Measurements from ENCODE around the gene DHRS7. TPM values are rescaled to one million over a fixed set of nuclear protein-coding genes. Genes with fewer than 3 reads are reported as not detected.
A peak's percentile ranks its signal among the peaks of the same experiment; 100 is the strongest.

Gene DHRS7
- total RNA-seq, 2 donors from 2014 or later: 82.1 to 87.1 TPM

DNA sequence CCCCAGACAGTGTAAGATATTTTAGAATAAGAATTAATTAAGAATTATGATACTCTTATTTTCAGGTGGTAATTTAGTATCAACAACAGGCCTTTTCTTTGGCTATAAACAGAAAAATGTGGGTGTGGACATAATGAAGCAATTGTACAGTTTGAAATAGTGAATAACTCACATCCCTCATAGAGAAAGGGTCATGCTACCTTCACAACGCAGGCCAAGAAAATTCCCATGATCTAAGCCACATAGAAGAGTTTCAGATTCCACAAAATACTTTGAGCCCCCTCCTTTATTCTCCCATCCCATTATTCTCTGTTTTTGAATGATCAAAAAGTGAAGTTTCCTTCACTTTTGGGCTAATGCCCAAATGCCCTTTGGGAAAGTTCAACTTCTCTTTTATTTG lies 23.5 kb upstream of the DHRS7 start:
- intact Hi-C loops (cut with DNase I): loop anchor here (10.0 kb wide), 2 partner anchors 484 to 554 kb away; no protein-coding TSS in a partner anchor
- no peak for DNase-seq
- no peaks in the 10 kb centered on the region for H3K27me3 ChIP-seq
- H3K4me1 ChIP-seq: no peaks in the 10 kb centered on the region
- H3K4me3 ChIP-seq: no peak overlapping the region
- H3K9me3 ChIP-seq: no peaks in the 10 kb centered on the region
- no peak overlapping the region for H3K27ac ChIP-seq
- TF ChIP-seq, protein P1, sequence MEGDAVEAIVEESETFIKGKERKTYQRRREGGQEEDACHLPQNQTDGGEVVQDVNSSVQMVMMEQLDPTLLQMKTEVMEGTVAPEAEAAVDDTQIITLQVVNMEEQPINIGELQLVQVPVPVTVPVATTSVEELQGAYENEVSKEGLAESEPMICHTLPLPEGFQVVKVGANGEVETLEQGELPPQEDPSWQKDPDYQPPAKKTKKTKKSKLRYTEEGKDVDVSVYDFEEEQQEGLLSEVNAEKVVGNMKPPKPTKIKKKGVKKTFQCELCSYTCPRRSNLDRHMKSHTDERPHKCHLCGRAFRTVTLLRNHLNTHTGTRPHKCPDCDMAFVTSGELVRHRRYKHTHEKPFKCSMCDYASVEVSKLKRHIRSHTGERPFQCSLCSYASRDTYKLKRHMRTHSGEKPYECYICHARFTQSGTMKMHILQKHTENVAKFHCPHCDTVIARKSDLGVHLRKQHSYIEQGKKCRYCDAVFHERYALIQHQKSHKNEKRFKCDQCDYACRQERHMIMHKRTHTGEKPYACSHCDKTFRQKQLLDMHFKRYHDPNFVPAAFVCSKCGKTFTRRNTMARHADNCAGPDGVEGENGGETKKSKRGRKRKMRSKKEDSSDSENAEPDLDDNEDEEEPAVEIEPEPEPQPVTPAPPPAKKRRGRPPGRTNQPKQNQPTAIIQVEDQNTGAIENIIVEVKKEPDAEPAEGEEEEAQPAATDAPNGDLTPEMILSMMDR (IDR thresholded peaks at IDR 0.05): no peak
- H3K36me3 ChIP-seq: no peaks in the 10 kb centered on the region
- no peak overlapping the region for H3K9ac ChIP-seq (ENCODE audit: low read depth in 2 of 2, low read length in 2 of 2)

DNA sequence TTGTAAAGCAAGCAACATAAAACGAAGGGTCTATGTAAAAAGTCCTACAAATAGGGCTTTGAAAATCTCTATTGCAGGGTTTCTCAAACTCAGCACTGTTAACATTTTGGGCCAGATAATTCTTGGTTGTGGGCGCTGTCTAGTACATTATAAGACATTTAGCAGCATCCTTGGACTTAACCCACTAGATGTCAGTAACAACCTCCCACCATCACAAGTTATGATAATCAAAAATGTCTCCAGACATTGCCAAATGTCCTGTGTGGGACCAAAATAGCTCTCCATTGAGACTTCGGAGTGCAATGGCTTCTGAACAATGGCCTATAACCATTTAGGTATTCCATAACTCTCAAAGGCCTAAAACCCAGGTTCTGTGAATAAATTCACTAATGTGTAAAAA lies 22.9 kb upstream of the DHRS7 start:
- no peak overlapping the region for H3K27ac ChIP-seq
- no peak for DNase-seq
- no peaks in the 10 kb centered on the region for H3K4me1 ChIP-seq
- intact Hi-C loops (cut with DNase I): loop anchor here (10.0 kb wide), 2 partner anchors 483 to 553 kb away; no protein-coding TSS in a partner anchor
- H3K36me3 ChIP-seq: no peaks in the 10 kb centered on the region
- no peaks in the 10 kb centered on the region for H3K9me3 ChIP-seq
- no peaks in the 10 kb centered on the region for H3K27me3 ChIP-seq
- H3K9ac ChIP-seq (ENCODE audit: low read depth in 2 of 2, low read length in 2 of 2): no peak overlapping the region
- TF ChIP-seq, protein P1 (IDR thresholded peaks at IDR 0.05): no peak
- H3K4me3 ChIP-seq: no peak overlapping the region

DNA sequence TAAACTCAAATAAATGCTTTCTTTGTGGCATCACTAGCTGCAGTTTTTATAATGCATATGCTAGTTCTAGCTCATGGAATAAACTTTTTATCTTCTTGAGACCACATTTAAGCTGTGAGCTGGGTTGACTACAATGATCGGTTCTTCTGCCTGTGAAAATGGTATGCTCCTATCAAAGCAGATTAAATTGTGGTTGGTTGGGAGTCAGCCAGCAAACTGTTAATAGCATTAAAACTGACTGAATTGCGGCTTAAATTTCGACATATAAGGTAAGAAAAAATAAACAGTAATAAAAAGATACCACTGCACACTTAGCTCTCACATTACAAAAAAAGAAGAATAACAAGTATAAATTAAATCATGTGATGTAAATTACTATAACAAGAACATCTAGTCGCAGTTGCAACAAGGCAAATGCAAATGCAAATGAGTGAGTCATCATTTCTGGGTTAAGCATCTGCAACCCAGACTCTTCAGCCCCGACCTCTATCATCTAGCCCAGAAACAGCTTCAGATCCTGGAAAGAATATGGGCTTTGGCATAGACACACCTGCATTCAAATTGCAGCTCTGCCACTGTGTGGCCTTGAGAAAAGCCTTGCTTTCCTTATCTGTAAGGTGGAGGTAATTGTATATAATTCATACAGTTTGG lies 19.8 kb upstream of the DHRS7 start:
- intact Hi-C loops (cut with DNase I): loop anchor here (5.0 to 10.0 kb wide), 3 partner anchors 118 to 550 kb away; no protein-coding TSS in a partner anchor
- DNase-seq: no peak
- H3K27ac ChIP-seq: no peak overlapping the region

DNA sequence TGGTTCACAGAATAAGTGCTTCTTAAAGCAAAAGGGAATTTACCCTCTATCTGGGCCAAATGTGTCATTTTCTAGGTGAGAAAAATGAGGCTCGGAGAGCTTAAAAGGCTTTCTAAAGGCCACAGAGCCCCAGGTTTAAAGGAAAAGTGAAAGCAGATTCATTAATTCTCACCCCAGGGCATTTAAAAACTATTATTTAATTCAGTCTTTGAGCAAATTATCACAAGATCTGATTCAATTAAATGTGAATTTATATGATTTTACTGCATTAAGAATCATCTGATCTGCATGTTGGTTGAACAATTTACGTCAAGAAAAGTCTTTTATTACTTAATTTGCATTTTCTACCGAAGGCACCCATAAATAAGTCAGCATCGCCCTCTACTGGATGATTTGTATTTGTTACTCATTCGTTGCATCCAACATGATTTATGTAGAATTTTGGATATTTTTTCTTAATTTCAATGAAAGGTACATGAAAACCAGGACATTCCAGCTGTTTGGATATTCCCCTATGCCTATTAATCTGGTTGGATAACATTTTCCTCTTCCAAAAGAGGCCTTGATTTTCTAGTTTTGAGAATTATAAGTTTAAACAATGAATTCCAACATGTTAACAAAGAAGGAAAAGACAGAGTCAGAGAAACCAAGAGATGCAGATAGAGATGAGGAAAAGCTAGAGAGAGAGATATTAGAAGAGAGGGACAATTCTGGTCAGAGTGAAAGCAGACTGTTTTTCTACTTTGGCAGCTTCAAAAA lies 19.1 kb upstream of the DHRS7 start:
- Histone ChIP-seq H3K9ac (ENCODE audit: low read depth in 2 of 2, low read length in 2 of 2) (no peak overlapping the region), H3K36me3 (no peaks in the 10 kb centered on the region), H3K9me3 (no peaks in the 10 kb centered on the region), H3K27me3 (no peaks in the 10 kb centered on the region), H3K4me1 (no peaks in the 10 kb centered on the region), H3K4me3 (peak overlapping the region; percentile 29), H3K27ac (no peak overlapping the region)
- no peak for DNase-seq
- intact Hi-C loops (cut with DNase I): loop anchor here (5.0 to 10.0 kb wide), 3 partner anchors 117 to 550 kb away; no protein-coding TSS in a partner anchor
- TF ChIP-seq, protein P1 (IDR thresholded peaks at IDR 0.05): peak; percentile 65

More for the DNA sequence above, 19.8 kb upstream of the DHRS7 start:
- H3K9me3 ChIP-seq: no peaks in the 10 kb centered on the region
- H3K36me3 ChIP-seq: no peaks in the 10 kb centered on the region
- TF ChIP-seq, protein P1 (IDR thresholded peaks at IDR 0.05): no peak
- no peaks in the 10 kb centered on the region for H3K4me1 ChIP-seq
- no peak overlapping the region for H3K4me3 ChIP-seq
- H3K27me3 ChIP-seq: no peaks in the 10 kb centered on the region
- no peak overlapping the region for H3K9ac ChIP-seq (ENCODE audit: low read depth in 2 of 2, low read length in 2 of 2)

DNA sequence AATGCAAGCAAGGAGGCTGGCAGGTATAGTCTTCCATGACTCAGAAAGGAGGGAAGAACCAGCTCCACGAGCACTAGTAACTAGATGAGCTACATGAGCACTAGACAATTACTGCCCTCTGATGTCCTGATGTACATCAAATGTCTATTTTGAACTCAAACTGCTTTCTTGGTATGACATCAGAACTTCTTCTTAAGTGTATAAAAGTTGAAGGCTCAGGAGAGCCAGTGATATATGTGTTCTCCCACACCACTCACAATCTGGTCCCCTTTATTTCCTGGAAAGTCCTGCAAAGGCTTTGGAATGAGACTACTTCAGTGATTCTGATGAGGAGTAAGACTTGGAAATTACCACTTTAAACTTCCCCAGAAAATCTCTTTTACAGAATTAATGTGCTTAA lies 18.5 kb upstream of the DHRS7 start:
- Histone ChIP-seq H3K9ac (ENCODE audit: low read depth in 2 of 2, low read length in 2 of 2) (no peak overlapping the region), H3K4me3 (peak overlapping the region; percentile 29), H3K27me3 (no peaks in the 10 kb centered on the region), H3K9me3 (no peaks in the 10 kb centered on the region), H3K36me3 (no peaks in the 10 kb centered on the region), H3K27ac (no peak overlapping the region), H3K4me1 (no peaks in the 10 kb centered on the region)
- no peak for DNase-seq
- TF ChIP-seq, protein P1 (IDR thresholded peaks at IDR 0.05): no peak
- intact Hi-C loops (cut with DNase I): loop anchor here (5.0 to 10.0 kb wide), 3 partner anchors 116 to 549 kb away; no protein-coding TSS in a partner anchor
